NB4 (cell line): ENCODE results near the gene SMIM21.

Source experiments
- MYC ChIP-seq: IDR thresholded peaks from 2 replicates; pipeline ENCODE4 v1.6.1; 2011; ENCODE audit warnings: low read depth, low read length
- POLR2A ChIP-seq: IDR thresholded peaks from 2 replicates; pipeline ENCODE4 v1.6.1; 2011; ENCODE audit warnings: mild to moderate bottlenecking; ENCODE audit not compliant: insufficient read length; ENCODE audit errors: extremely low read depth
- TF ChIP-seq, protein P1 (sequence below): IDR thresholded peaks from one replicate; pipeline ENCODE4 v1.5.1; 2012; ENCODE audit warnings: low read depth, low read length
- TF ChIP-seq, protein P2 (sequence below): IDR thresholded peaks from 2 replicates; pipeline ENCODE4 v1.6.1; 2011; ENCODE audit warnings: low read depth, low read length

DNA sequence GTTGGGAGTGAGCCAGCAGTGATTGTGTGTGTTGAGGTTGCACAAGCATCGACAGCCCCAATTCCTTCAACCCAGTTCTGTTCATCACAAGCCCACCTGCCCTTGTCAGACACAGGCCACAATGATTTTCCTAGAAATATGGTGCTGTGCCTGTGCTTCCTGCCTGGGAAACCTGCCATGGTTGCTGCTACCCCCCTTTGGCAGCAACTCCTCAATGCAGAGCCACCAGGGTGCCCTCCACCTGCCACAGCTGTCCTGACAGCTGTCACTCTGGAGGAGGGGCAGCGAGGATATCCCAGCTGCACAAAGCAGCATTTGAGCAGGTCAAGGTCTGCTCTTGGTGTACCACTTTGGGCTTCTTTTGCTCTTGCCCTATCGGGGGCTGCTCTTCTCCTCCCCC lies 27.1 kb downstream of the SMIM21 start:
- TF ChIP-seq, protein P1, sequence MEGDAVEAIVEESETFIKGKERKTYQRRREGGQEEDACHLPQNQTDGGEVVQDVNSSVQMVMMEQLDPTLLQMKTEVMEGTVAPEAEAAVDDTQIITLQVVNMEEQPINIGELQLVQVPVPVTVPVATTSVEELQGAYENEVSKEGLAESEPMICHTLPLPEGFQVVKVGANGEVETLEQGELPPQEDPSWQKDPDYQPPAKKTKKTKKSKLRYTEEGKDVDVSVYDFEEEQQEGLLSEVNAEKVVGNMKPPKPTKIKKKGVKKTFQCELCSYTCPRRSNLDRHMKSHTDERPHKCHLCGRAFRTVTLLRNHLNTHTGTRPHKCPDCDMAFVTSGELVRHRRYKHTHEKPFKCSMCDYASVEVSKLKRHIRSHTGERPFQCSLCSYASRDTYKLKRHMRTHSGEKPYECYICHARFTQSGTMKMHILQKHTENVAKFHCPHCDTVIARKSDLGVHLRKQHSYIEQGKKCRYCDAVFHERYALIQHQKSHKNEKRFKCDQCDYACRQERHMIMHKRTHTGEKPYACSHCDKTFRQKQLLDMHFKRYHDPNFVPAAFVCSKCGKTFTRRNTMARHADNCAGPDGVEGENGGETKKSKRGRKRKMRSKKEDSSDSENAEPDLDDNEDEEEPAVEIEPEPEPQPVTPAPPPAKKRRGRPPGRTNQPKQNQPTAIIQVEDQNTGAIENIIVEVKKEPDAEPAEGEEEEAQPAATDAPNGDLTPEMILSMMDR = no peak
- TF ChIP-seq POLR2A (no peak), MYC (no peak)
- TF ChIP-seq, protein P2, sequence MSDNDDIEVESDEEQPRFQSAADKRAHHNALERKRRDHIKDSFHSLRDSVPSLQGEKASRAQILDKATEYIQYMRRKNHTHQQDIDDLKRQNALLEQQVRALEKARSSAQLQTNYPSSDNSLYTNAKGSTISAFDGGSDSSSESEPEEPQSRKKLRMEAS = no peak
